ENCODE results near the gene GRAP.

Gene GRAP

GRCh38 chr17:18981335-18981641, 65.5 kb downstream of the GRAP start:
- no peak for DNase-seq

GRCh38 chr17:18980682-18981334, 65.9 kb downstream of the GRAP start:
- no peak for DNase-seq

GRCh38 chr17:18978655-18979054, 68.1 kb downstream of the GRAP start:
- DNase-seq: no peak

- DNase-seq: no peak
These were observed 68.7 kb downstream of the GRAP start for GRCh38 chr17:18978050-18978449.

GRCh38 chr17:18977646-18978045, 69.1 kb downstream of the GRAP start:
- no peak for DNase-seq

- DNase-seq: no peak
These were observed 69.7 kb downstream of the GRAP start for GRCh38 chr17:18977021-18977420.

GRCh38 chr17:18976201-18976600, 70.6 kb downstream of the GRAP start:
- DNase-seq: no peak

- DNase-seq: no peak
These were observed 71.2 kb downstream of the GRAP start for GRCh38 chr17:18975597-18975996.

- DNase-seq: no peak
These were observed 72.2 kb downstream of the GRAP start for GRCh38 chr17:18974407-18975149.

GRCh38 chr17:18971801-18972200, 75.0 kb downstream of the GRAP start:
- no peak for DNase-seq

All from NCI-H1105 treated with DMSO at 0.1 percent for 48 hours (cell line).